GM21515 (cell line): ENCODE measurements around the gene WDR70.
"Not testable (repeated sequence)": the region's sequence is repeated elsewhere in the genome, so short reads cannot be mapped to it uniquely, and the experiment has no call there.

Source experiments
- ATAC-seq: cut with Tn5 transposase; IDR thresholded peaks from one replicate; pipeline ENCODE4 v1.9.1; 2021; ENCODE audit not compliant: unreplicated experiment

Gene WDR70

DNA sequence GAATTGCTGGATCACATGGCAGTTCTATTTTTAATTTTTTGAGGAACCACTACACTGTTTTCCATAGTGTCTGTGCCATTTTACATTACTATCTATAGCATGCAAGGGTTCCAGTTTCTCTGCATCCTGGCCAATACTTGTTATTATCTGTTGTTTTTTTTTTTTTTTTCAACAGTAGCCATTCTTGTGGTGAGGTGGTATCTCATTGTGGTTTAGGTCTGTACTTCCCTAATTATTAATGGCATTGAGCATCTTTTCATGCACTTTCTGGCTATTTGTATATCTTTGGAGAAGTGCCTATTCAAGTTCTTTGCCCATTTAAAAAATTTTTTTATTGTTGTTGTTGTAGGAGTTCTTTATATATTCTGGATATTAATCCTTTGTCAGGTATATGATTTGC is 363.0 kb downstream of the WDR70 start:
- ATAC-seq, result no peak

DNA sequence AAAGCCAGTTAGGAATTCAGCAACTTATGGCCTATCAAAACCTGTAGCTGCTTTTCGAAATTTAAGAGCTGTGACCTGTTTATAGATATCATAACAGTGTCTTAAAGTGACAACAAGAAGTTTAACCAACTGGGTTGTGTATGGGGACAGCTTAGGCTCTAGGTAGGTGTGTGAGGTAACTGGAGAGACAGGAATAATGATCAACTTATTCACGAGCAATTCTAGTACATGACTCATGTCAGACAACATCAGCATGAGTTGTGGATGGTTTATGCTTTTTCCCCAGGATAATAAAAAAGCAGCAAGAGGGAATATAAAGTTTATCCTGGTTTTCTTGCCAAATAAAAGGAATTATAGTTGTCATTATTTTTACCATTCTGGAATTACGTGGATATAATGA is 372.1 kb downstream of the WDR70 start:
- no peak for ATAC-seq

DNA sequence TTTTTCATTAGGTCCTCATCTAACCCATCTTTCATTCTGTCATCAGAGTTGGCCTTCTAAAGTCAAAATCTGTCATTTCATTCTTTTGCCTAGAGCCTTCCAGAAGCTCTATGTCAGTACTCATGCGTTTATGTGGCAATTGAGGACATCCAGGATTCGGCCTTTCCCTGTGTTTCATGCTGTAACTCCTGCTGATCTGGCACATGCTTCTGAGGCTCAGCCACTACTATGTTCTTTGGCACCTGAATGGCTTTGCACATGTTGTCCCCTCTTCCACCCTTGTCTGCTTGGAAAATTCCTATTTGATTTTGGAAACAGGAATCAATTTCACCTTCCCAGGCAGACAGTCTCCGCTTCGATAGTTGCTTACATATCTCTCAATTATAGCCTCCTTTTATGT is 375.9 kb downstream of the WDR70 start:
- ATAC-seq, result no peak

DNA sequence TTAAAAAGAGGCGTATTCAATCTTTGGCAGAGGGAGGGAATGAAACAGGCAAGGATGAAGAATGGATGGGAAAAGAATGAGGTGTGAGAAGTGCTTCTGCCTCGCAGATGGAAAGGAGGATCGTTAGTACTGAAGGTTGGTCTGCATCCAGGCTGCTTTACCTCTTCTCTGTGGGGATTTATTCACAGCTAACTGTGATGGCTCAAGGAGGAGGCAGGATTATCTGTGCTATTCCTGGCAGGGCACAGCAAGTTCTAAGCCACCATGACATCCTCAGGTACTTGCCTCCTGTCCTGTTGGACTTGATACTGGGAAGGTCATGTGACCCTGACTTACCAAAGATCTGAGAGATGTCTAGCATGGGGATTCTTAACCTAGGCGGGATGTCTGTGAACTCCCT is 376.5 kb downstream of the WDR70 start:
- ATAC-seq, result no peak

DNA sequence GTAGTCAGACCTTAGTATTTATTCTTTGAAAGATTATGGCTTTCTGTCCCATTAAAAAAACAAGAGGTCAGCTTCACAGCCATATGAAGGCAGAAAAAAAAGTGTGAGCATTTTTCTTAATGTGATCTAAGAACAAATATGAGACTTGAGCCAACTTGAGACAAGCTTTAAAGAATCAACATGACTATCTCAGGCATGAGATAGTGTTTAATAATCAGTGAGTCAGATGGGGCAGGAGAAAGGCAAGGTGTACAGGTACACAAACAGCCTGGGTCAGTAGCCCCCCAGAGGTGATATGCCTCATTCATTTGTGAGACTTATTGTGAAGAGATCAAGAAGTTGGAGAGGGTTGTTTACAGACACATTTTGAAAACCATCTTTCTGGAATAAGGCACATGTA is 377.1 kb downstream of the WDR70 start:
- no peak for ATAC-seq

DNA sequence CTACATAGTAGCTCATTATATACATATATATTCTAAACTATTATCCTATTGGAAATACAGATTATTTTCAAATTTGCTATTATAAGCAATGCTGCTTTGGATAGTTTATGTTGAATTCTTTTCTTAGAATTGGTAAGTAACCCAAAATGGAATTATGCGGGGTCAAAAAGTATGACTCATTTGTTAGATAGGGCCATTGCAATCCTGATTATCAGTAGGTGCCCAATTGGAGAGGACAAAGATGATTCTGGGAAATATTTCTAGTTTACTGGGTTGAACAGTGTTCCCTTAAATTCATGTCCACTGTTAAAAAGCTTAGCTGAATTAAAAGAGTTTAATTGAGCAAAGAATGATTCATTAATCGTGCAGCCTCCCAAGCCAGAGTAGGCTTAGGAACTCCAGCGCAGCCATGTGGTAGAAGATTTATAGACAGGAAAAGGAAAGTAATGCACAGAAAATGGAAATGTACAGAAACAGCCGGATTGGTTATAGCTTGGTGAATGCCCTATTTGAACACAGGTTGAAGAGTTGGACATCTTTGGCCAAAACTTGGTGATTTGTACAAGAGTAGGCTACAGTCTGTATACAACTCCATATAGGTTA is 379.0 kb downstream of the WDR70 start:
- no peak for ATAC-seq

DNA sequence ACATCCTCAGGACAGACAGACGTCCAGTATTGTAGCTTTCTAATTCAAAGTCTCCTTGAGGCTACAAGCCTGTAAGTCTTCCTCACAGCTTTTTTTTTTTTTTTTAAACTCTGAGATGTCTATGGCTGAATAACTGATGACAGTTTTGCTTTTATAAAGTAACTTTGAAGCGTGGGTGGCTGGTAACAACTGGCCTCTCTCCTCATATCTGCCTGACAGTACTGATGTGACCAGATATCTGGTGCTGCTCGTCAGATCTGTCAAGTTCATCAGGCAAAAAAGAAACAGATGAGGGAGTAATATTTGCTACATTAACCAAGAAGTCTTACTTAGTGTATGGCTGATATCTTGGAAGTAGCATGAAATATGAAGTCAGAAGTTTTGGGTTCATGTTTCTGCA is 388.1 kb downstream of the WDR70 start:
- ATAC-seq, result no peak

DNA sequence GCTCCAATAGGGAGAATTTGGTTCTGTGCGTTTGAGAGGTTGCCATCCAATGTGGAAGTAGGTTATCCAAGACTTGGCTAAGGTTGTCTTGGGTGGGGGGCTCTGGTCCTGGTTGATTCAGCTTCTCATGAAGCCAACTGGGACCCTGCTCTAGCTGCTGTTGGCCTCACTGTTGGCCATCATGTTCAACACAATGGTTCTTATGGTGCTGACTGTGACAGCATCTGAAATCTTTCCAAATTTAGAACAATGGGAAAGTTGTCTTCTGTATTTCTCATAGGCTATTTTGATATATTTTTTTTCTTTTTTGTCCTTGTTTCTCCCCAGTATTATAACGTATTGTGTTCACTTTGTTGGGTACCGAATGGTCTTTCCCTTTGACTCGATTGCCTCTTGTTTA is 388.8 kb downstream of the WDR70 start:
- no peak for ATAC-seq

DNA sequence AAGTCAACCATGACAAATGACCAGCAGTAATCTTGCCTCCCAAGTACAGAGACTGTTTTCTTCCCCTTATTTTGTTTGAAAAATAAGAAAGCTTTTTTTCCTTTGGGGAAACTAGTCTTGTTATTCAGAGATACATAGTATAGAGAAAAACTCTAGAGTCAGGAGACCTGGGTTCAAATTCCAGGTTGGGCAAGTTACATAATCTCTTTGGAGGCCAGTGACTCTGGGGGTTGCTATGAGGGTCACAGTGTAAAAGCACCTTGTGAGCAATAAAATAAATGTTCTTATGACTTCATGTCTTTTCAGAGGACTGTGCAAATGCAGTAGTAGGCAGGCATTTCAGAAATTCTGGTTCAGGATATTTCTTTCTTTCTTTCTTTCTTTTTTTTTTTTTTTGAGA is 389.3 kb downstream of the WDR70 start:
- no peak for ATAC-seq

DNA sequence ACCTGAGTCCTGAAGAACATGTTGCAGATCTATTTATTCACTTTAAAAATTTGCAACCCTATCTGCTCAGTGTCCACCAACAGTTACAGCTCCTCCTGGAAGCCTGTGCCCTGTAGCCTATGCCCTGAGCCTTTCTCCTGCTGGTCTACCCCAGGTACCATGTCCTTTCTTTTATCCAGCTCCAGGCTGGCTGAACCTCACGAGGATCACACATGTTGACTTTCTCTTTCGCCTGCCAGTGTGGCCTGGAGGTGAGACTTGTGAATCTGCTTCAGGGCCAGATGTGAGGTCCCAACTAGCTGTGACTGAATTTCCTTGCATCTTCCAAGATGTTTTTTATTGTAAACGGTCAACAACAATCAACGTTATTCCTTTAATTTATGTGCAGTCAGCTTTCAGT is 390.0 kb downstream of the WDR70 start:
- no peak for ATAC-seq

DNA sequence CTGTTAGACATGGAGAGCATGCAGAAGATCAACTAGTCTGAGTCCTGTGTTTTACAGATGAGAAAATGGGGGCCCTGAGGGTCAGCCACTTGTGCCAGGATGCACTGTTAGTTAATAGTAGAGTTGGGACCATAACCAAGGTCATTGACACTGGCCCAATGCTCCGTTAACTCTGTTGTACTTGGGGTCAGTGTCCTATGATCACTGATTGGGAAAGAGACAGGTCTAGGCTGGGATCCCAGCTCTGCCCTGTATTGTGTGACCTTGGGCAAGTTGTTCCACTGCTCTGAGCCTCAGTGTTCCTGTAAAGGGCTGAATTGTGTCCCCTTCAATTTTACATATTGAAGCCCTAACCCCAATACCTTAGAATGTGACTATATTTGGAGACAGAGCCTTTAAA is 390.7 kb downstream of the WDR70 start:
- no peak for ATAC-seq

DNA sequence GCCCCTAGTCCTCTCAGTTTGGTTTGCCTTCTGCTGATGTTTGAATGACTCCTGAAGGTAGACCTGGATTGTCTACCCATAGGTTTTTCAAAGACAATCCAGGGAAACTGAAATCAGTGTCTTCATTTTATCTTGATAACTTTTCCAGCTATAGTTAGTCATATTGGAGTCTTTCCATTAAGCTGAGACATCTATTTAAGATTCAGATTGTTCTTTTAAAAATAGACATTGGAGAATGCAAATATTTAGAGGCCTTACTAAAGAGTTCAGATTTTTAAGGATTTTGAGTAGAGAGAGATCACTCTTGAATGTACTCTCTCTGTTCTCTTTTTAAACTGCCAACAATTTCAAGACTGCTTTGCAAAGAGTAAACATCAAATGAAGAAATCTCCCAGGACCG is 391.7 kb downstream of the WDR70 start:
- ATAC-seq, result no peak

DNA sequence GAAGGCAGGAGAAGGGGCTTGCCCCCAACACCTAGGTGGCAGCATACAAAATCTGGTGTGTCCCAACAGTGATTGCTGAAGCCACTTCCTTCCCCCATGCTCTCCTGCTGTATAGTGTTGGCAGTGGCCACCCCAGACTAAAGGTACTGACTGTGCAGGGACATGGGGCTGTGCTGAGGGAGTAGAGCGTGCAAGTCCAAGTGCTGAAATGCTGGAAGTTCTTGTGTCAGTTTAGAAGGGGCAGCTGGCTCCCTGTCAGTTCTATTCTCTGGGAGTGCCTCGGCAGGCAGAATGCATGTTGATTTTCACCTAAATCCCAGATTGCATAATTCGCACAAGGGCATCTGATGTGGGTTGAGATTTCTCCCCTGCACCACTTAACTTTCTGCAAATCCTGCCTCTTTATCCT is 392.1 kb downstream of the WDR70 start:
- no peak for ATAC-seq

DNA sequence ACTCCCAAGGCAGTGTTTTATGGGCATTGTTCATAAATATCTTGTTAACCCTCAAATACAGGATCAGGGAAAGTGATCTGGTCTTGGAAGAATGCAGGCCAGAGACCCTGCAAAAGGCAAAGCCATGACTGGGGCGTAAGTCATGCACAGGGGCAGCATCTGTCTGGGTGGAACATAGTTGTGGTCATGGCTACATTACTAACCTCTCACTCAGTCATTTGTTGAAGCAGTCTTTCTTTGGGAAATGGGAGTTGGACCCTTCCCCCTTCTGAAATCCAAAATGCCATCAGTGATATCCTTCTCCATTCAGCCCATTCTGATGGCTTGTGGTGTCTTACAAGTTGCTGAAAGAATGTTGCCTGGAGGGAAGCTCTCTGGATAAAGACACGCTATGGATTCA is 392.6 kb downstream of the WDR70 start:
- ATAC-seq, result no peak

DNA sequence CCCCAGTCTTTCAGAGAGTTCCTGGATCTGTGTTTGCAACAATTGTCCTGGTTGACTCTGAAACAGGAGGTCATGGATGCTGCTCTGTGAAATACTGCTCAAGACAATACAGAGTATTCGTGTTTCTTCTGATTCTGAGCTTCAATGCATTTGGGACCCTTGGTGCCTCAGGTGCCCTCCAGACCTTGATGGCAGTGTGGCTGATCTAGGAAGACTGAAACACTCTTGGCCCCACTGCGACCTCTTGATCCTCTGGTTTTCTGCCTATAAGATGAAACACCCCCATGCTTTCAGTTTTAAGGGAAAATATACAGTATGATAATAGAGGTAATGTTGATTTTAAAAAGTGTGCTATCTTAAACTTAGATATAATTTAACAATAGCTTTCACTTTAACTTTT is 393.1 kb downstream of the WDR70 start:
- ATAC-seq, result no peak

DNA sequence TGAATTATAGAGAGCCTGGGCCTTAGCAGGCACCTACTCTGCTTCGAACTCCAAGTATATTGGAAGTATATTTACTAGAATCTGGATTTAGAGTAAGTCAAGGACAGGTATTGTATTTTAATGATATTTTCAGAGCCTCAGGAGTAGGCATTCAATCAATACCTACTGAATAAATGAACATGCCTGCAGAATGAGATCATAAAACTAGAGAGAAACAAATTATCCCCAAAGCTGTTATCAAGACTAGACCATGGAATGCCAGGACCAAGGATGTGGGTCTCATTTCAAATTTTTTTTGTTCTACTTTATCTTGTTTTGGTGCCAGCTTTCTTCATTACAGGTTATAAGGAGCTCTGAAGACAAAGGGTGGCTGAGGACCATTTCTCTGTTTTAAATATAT is 394.7 kb downstream of the WDR70 start:
- ATAC-seq, result no peak

DNA sequence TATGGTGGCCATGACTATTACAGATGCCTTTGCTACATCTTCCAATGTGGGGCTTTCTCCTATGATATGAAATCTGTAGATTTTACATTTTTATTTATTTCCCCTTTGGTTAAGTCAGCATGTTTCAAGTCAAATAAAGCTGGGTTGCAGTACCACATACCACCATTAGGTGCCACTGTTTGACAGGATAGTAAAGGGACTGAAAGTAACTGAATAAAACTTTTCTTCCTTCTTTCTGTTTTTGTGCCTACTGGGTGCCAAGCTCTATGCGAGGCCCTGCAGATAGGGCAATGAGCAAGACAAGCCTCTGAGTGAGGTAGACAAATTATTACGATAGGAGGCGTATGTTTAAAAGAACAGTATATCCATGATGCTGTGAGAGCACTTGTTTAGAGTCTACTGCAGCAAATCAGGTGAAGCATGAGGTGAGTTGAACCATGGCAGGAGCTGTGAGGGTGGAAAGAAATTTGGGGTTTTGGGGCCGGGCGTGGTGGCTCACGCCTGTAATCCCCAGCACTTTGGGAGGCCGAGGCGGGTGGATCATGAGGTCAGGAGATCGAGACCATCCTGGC is 395.9 kb downstream of the WDR70 start:
- ATAC-seq, result no peak

DNA sequence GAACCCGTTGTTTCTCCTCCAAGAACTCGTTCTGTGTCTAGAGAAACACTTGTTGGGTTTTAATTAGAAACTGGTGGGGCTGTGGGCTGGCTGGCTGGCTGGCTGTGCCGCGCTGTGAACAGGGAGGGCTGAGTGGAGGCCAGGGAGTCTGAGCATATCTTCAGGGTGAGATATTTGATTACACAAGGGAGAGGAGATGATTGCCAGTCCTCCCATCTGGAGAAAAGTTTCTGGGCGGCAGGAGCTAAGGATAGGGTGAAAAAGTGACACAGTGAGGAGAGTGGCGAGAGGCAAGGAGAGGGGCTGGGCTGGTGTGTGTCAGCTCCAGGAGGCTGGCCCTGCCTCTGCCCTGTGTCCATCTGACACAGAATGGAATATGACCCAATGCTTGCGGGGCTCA is 397.7 kb downstream of the WDR70 start:
- ATAC-seq, result no peak

DNA sequence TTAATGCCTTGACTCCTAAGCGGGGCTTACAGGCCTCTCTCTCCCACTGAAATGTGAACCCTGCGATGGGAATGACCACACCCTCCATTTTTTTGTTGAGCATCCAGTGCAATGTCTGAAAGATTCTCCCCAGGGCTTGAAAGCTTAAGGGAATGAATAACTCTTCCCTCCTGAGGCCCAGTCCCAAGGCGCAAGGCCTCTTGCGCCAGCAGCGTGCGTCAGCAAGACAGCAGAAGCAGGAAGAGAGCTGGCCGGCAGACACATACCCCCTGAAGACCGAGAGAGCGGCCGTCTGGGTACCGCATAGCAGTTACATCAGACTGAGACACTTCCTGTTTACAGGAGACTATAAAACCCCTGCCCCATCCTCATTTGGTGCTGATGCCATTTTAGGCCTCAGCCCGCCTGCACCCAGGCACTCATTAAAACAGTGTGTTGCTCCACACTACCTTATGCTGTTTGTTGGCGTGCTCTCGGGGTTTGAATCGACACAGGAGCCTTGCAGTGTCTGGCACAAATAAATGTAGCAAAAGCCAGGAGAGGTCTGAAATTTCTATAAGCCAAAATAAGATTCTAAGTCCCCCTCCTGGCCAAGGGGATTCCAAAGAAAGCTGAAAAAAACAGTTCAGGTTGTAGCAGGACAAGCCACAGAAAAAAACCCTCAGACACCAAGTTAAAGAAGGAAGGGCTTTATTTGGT is 398.5 kb downstream of the WDR70 start:
- no peak for ATAC-seq

DNA sequence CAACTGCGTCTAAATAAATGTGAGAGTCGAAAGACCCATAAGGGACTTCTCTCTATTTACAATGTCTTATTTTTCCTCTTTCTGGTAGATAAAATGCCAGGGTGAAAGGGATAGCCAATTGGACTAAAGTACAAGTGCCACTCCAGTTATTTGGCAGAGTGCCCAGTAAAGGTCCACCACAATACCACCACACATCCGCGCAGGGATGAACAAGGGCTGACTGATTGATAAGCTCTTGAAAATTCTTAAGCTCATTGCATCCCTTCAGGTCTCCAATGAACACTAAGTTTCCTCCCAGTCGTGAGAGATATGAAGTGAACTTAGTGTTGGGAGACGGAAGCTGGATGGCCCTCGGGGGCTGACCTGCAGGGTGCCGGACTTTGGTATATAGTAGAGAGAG is 402.3 kb downstream of the WDR70 start:
- ATAC-seq, result not testable (repeated sequence)

DNA sequence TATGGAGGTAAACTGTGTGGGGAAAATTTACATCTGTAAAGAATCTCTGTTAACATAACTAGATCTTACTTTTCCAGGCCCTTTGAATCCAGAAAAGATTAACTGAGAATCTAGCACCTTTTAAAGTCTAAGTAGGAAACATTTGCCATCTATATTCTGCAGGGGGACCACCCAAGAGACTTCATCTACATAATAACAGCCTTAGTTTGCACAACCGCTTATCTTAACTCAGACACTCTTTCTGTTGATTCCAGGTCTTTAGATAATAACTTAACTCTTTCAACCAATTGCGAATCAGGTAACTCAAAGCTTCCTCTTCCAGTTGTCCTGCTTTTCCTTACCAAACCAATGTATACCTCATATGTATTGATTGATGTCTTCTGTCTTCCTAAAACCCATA is 407.3 kb downstream of the WDR70 start:
- no peak for ATAC-seq

DNA sequence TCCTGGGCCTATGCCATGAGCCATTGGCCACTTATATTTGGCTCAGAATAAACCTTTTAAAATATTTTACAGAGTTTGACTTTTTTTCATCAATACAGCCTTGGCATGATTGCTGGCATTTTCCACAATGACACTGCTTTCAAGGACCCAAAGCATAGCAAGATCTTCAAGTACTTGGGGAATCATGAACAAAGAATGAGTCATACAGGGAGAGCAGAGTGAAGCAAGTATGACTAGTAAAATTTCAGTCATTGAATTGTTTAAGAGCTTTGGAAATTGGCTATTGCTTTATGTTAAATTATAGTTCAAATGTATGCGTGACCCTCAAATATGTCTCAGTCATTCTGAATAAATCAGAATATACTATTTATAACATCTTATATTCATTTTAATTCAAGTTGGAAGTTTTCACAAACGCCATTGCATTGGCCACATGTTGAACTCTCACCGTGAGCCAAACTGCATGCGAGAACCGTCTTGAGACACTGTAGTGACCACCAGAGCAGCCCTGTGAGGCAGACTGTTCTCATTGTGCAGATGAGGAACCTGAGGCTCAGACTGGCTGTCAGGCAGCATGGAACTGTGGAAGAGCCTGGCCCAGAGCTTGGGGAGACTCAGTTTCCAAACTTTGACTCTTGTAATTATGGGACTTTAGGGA is 407.9 kb downstream of the WDR70 start:
- no peak for ATAC-seq
